Lower leg skin (tissue), 3 donors: ENCODE measurements around the gene EVX1.

Experiments
- CTCF ChIP-seq, 3 donors: fragments of 450-650 bp; IDR thresholded peaks; one replicate each; pipeline ENCODE4 v1.5.1; 2016; ENCODE audit warnings: antibody characterized with exemption in 3 of 3, mild to moderate bottlenecking in 3 of 3, moderate library complexity in 2 of 3
- POLR2A ChIP-seq, 2 donors: fragments of 450-650 bp; IDR thresholded peaks; one replicate each; pipeline ENCODE4 v1.6.1; 2016 to 2017; ENCODE audit warnings: antibody characterized with exemption in 2 of 2, mild to moderate bottlenecking in 1 of 2, moderate library complexity in 1 of 2

GRCh38 chr7:27194002-27194352, 48.6 kb upstream of the EVX1 start:
- TF ChIP-seq CTCF (IDR thresholded peaks at IDR 0.05) (no peak), POLR2A (IDR thresholded peaks at IDR 0.05) (no peak)
